ENCODE data around the gene KITLG. TPM values are rescaled to one million over a fixed set of nuclear protein-coding genes. Genes with fewer than 3 reads are reported as not detected.

KITLG gene
- total RNA-seq, 2 experiments from 2014 or later = not detected

GRCh38 chr12:88530868-88531267, 49.4 kb downstream of the KITLG start:
- intact Hi-C loops (cut with micrococcal nuclease; ENCODE audit: unreplicated experiment) = no loop called here
- Histone ChIP-seq H3K9me2 (ENCODE audit: insufficient read depth, low read length) (no peaks in the 10 kb centered on the region), H3K27ac (ENCODE audit: low read depth, low read length, poor library complexity, severe bottlenecking) (no peak overlapping the region), H3K4me1 (ENCODE audit: insufficient read depth, low read length, poor library complexity, severe bottlenecking) (no peaks in the 10 kb centered on the region), H3K36me3 (ENCODE audit: insufficient read depth, low read length) (no peaks in the 10 kb centered on the region), H4K20me1 (ENCODE audit: insufficient read depth, low read length) (no peaks in the 10 kb centered on the region), H3K79me2 (ENCODE audit: insufficient read depth, low read depth, low read length) (no peaks in the 10 kb centered on the region), H2AFZ (ENCODE audit: low read length) (no peak overlapping the region), H3K4me2 (ENCODE audit: low read length) (no peak overlapping the region), H3K4me3 (ENCODE audit: low read depth, low read length, poor library complexity, severe bottlenecking) (no peak overlapping the region), H3K9me3 (ENCODE audit: low read length) (no peaks in the 10 kb centered on the region)
- CTCF ChIA-PET (ENCODE audit: unreplicated experiment) = no interaction called here
- POLR2A ChIA-PET = interaction anchor here (0.7 to 1.1 kb wide), 2 partner anchors 9 to 1706 kb away, joined by 3 read pairs; no protein-coding TSS in a partner anchor
- TF ChIP-seq EZH2phosphoT487 (IDR thresholded peaks at IDR 0.05; ENCODE audit: borderline replicate concordance, low read depth, low read length) = no peak
- TF ChIP-seq CTCF (conservative IDR thresholded peaks at IDR 0.05; ENCODE audit: low read length) = no peak
- no TSS peak for BruUV-seq (replicated peaks)
- no peak for DNase-seq (ENCODE audit: low spot score)

DNA sequence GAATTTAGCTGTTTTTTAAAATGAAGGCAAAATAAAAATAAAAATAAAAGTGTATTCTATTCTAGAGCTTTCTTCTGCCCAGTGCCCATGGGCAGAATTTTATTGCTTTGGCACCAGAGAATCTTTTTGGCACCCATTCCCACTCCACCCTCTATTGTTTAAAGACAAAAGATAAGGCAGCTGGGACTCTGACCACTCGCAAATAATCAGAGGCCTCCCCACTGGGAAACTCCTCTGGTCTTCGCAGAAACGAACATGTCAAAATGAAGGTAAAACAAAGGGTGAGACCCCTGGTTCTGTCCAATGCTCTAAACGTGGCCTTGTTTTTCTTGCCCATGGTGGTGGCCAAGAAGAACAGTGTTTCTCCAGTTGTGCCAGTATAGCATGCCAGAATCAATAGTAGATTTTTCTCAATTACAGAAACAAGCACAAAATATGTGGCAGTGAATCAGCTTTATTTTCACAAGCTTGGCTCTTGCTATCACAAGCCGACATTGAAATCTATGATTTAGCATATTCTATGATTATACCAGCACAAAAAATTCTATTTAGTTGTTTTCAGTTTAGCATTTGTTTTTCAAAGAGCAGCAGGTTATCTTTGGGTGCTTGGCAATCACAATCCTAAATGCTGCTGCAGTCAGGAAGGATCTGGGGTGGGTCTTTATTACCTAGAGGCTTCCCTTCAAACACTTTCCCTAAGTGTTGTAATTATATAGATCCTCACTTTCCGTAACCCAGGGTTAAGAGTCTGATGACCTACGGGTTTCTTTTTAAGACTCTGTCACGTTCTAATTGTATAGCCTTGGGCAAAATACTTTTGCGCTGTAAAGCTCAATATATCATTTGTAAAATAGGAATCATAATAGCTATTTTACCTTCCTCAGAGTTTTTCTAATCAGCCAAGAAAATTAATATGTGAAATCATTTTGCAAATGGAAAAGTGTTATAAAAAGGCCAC, 50.5 kb downstream of the KITLG start:
- intact Hi-C loops (cut with micrococcal nuclease; ENCODE audit: unreplicated experiment) = no loop called here
- Histone ChIP-seq H3K36me3 (ENCODE audit: insufficient read depth, low read length) (no peaks in the 10 kb centered on the region), H3K9me2 (ENCODE audit: insufficient read depth, low read length) (no peaks in the 10 kb centered on the region), H3K4me2 (ENCODE audit: low read length) (no peak overlapping the region), H3K79me2 (ENCODE audit: insufficient read depth, low read depth, low read length) (no peaks in the 10 kb centered on the region), H3K27ac (ENCODE audit: low read depth, low read length, poor library complexity, severe bottlenecking) (no peak overlapping the region), H2AFZ (ENCODE audit: low read length) (no peak overlapping the region), H3K4me3 (ENCODE audit: low read depth, low read length, poor library complexity, severe bottlenecking) (no peak overlapping the region), H3K4me1 (ENCODE audit: insufficient read depth, low read length, poor library complexity, severe bottlenecking) (no peaks in the 10 kb centered on the region), H3K9me3 (ENCODE audit: low read length) (no peaks in the 10 kb centered on the region), H4K20me1 (ENCODE audit: insufficient read depth, low read length) (no peaks in the 10 kb centered on the region)
- ChIA-PET CTCF (ENCODE audit: unreplicated experiment) (no interaction called here), POLR2A (no interaction called here)
- TF ChIP-seq CTCF (conservative IDR thresholded peaks at IDR 0.05; ENCODE audit: low read length) = no peak
- TF ChIP-seq EZH2phosphoT487 (IDR thresholded peaks at IDR 0.05; ENCODE audit: borderline replicate concordance, low read depth, low read length) = no peak
- BruUV-seq (replicated peaks) = no TSS peak
- no peak for DNase-seq (ENCODE audit: low spot score)

GRCh38 chr12:88522961-88523360, 57.3 kb downstream of the KITLG start:
- no peak overlapping the region for H2AFZ ChIP-seq (ENCODE audit: low read length)
- TF ChIP-seq CTCF (conservative IDR thresholded peaks at IDR 0.05; ENCODE audit: low read length) = no peak
- TF ChIP-seq EZH2phosphoT487 (IDR thresholded peaks at IDR 0.05; ENCODE audit: borderline replicate concordance, low read depth, low read length) = no peak
- no peaks in the 10 kb centered on the region for H3K9me2 ChIP-seq (ENCODE audit: insufficient read depth, low read length)
- no peaks in the 10 kb centered on the region for H3K79me2 ChIP-seq (ENCODE audit: insufficient read depth, low read depth, low read length)
- no peak for DNase-seq (ENCODE audit: low spot score)
- BruUV-seq (replicated peaks) = no TSS peak
- POLR2A ChIA-PET = no interaction called here
- no peak overlapping the region for H3K4me2 ChIP-seq (ENCODE audit: low read length)
- no peaks in the 10 kb centered on the region for H4K20me1 ChIP-seq (ENCODE audit: insufficient read depth, low read length)
- H3K36me3 ChIP-seq (ENCODE audit: insufficient read depth, low read length) = no peaks in the 10 kb centered on the region
- CTCF ChIA-PET (ENCODE audit: unreplicated experiment) = no interaction called here
- H3K4me3 ChIP-seq (ENCODE audit: low read depth, low read length, poor library complexity, severe bottlenecking) = no peak overlapping the region
- no peak overlapping the region for H3K27ac ChIP-seq (ENCODE audit: low read depth, low read length, poor library complexity, severe bottlenecking)
- no peaks in the 10 kb centered on the region for H3K9me3 ChIP-seq (ENCODE audit: low read length)
- intact Hi-C loops (cut with micrococcal nuclease; ENCODE audit: unreplicated experiment) = no loop called here
- H3K4me1 ChIP-seq (ENCODE audit: insufficient read depth, low read length, poor library complexity, severe bottlenecking) = no peaks in the 10 kb centered on the region

Data from OCI-LY7 (cell line).